ENCODE data around the gene CTDSPL. TPM values are rescaled to one million over a fixed set of nuclear protein-coding genes. Genes with fewer than 3 reads are reported as not detected.

The CTDSPL gene, protein sequence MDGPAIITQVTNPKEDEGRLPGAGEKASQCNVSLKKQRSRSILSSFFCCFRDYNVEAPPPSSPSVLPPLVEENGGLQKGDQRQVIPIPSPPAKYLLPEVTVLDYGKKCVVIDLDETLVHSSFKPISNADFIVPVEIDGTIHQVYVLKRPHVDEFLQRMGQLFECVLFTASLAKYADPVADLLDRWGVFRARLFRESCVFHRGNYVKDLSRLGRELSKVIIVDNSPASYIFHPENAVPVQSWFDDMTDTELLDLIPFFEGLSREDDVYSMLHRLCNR
- total RNA-seq (10 to 100 TPM; 16.7 to 17.2 TPM), polyA plus RNA-seq (10 to 100 TPM in 1 of 2 donors, 1 to 10 TPM in 1; 8.4 to 11.7 TPM)

DNA sequence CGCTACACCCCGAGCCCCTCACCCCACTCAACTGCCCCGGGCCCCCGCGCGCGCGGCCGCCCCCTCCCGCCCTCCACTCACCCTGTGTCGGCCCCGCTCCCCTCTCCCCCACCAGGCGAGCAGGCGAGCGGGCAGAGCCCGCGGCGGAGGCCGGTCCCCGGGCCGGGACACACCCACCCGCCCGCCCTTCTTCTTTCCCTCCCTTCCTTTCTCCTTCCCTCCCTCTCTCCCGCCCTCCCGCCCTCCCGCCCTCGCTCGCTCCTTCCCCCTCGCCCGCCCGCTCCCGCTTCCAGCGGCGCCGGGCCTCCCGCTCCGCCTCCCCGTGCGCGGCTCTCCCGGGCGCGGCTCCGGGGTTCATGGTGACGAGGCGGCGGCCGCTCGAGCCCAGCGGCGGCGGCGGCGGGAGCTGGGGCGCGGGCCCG lies at the start of gene CTDSPL:
Gene CTDSPL, plus strand, starts transcription at position 261 of the 422 bp plus-strand sequence. CDS start 320 bp downstream, outside the sequence.
- Histone ChIP-seq H3K27me3 (ENCODE audit: control insufficient read depth in 4 of 4, insufficient read depth in 4 of 4, low read length in 3 of 4) (no peaks in the 10 kb centered on the region), H3K9ac (ENCODE audit: low read depth in 1 of 2, low read length in 2 of 2) (peak within 1 kb of the TSS in 1 of 2 donors; percentile 58), H3K4me3 (ENCODE audit: low read depth in 1 of 3, low read length in 3 of 3) (peak within 1 kb of the TSS; percentile 64 to 96 (median 85)), H3K4me1 (ENCODE audit: control insufficient read depth in 4 of 4, insufficient read depth in 4 of 4, low read length in 3 of 4) (peaks cover 12 to 58% (median 41%) of the 10 kb centered on the region in 4 donors), H3K9me3 (ENCODE audit: control insufficient read depth in 4 of 4, low read length in 3 of 4) (no peaks in the 10 kb centered on the region), H3K27ac (ENCODE audit: low read depth in 1 of 2, low read length in 2 of 2) (peak within 1 kb of the TSS; percentile 84 to 87), H3K36me3 (ENCODE audit: control insufficient read depth in 4 of 4, insufficient read depth in 3 of 4, low read depth in 1 of 4, low read length in 3 of 4) (no peaks in the 10 kb centered on the region)
- peak; percentile 65 for DNase-seq (ENCODE audit: low spot score)
- WGBS = under 1% methylated on average over 57 of the region's 57 CpGs
- TF ChIP-seq CTCF (IDR thresholded peaks at IDR 0.05; ENCODE audit: low read depth, low read length, missing input control) (no peak), RXRA (IDR thresholded peaks at IDR 0.05) (no peak), TAF1 (conservative IDR thresholded peaks at IDR 0.05) (no peak), REST (IDR thresholded peaks at IDR 0.05) (no peak), NR2F2 (IDR thresholded peaks at IDR 0.05) (no peak), YY1 (IDR thresholded peaks at IDR 0.05) (no peak)

GRCh38 chr3:37812499-37812896 lies 49.2 kb upstream of the CTDSPL start:
- Histone ChIP-seq H3K9me3 (ENCODE audit: control insufficient read depth in 4 of 4, low read length in 3 of 4) (no peaks in the 10 kb centered on the region), H3K4me1 (ENCODE audit: control insufficient read depth in 4 of 4, insufficient read depth in 4 of 4, low read length in 3 of 4) (no peaks in the 10 kb centered on the region), H3K4me3 (ENCODE audit: low read depth in 1 of 3, low read length in 3 of 3) (no peak overlapping the region), H3K27me3 (ENCODE audit: control insufficient read depth in 4 of 4, insufficient read depth in 4 of 4, low read length in 3 of 4) (no peaks in the 10 kb centered on the region), H3K27ac (ENCODE audit: low read depth in 1 of 2, low read length in 2 of 2) (peak overlapping the region in 1 of 2 donors; percentile 22), H3K36me3 (ENCODE audit: control insufficient read depth in 4 of 4, insufficient read depth in 3 of 4, low read depth in 1 of 4, low read length in 3 of 4) (peaks cover 0 to 5% (median 0%) of the 10 kb centered on the region in 4 donors), H3K9ac (ENCODE audit: low read depth in 1 of 2, low read length in 2 of 2) (no peak overlapping the region)
- no peak for DNase-seq (ENCODE audit: low spot score)
- WGBS = 84% methylated on average over 4 of the region's 4 CpGs
- TF ChIP-seq HNF4G (IDR thresholded peaks at IDR 0.05) = no peak
- no peak for TF ChIP-seq HNF4A (conservative IDR thresholded peaks at IDR 0.05)
- TF ChIP-seq SP1 (IDR thresholded peaks at IDR 0.05) = no peak
- TF ChIP-seq ZBTB33 (IDR thresholded peaks at IDR 0.05) = no peak
- TF ChIP-seq CTCF (IDR thresholded peaks at IDR 0.05; ENCODE audit: low read depth, low read length, missing input control) = no peak
- TF ChIP-seq FOXA1 (IDR thresholded peaks at IDR 0.05) = no peak
- TF ChIP-seq GABPA (IDR thresholded peaks at IDR 0.05 in 1 of 2, conservative IDR thresholded peaks at IDR 0.05 in 1 of 2) = no peak
